RWPE2 (cell line): Measurements from ENCODE around the gene LIPG.
"Not testable (repeated sequence)": the region's sequence is repeated elsewhere in the genome, so short reads cannot be mapped to it uniquely, and the experiment has no call there.

Source experiments
- ATAC-seq: fragments of 200-7000 bp; cut with Tn5 transposase; 3 replicates; pipeline ENCODE4 v1.9.1; 2021; ENCODE audit warnings: low read depth
- DNase-seq: peaks from one replicate; pipeline ENCODE4 v3.0.0-alpha.2; 2020; ENCODE audit warnings: low spot score
- H3K27ac ChIP-seq: fragments of 450-650 bp; 2 replicates; pipeline ENCODE4 v1.5.1; 2017; ENCODE audit warnings: mild to moderate bottlenecking; ENCODE audit not compliant: poor library complexity, severe bottlenecking
- H3K27me3 ChIP-seq: fragments of 250-450 bp; sonication (Bioruptor Pico); 2 replicates; pipeline ENCODE4 v1.5.1; 2021; ENCODE audit warnings: mild to moderate bottlenecking, moderate library complexity; ENCODE audit not compliant: insufficient read depth, poor library complexity, severe bottlenecking
- H3K36me3 ChIP-seq: fragments of 250-450 bp; sonication (Bioruptor Pico); 2 replicates; pipeline ENCODE4 v1.5.1; 2020; ENCODE audit warnings: low read depth, mild to moderate bottlenecking, moderate library complexity
- H3K4me1 ChIP-seq: fragments of 250-450 bp; sonication (Bioruptor Pico); 2 replicates; pipeline ENCODE4 v1.5.1; 2021; ENCODE audit warnings: mild to moderate bottlenecking, moderate library complexity; ENCODE audit not compliant: insufficient read depth, poor library complexity, severe bottlenecking
- H3K4me3 ChIP-seq: fragments of 250-450 bp; sonication (Bioruptor Pico); 2 replicates; pipeline ENCODE4 v1.5.1; 2021; ENCODE audit warnings: mild to moderate bottlenecking, moderate library complexity; ENCODE audit not compliant: severe bottlenecking
- H3K9me3 ChIP-seq: fragments of 250-450 bp; sonication (Bioruptor Pico); 2 replicates; pipeline ENCODE4 v1.5.1; 2021; ENCODE audit warnings: mild to moderate bottlenecking, moderate library complexity; ENCODE audit not compliant: severe bottlenecking
- CTCF ChIP-seq: fragments of 450-650 bp; IDR thresholded peaks from one replicate; pipeline ENCODE4 v1.5.1; 2017; ENCODE audit warnings: mild to moderate bottlenecking, moderate library complexity; ENCODE audit not compliant: poor library complexity, severe bottlenecking

The LIPG gene

GRCh38 chr18:49519101-49519971 lies 42.5 kb upstream of the LIPG start:
- H3K27ac ChIP-seq, result no peak overlapping the region
- no peak for TF ChIP-seq CTCF

GRCh38 chr18:49520661-49521145 lies 41.2 kb upstream of the LIPG start:
- Histone ChIP-seq H3K4me1 (peaks cover 7% of the 10 kb centered on the region), H3K27ac (no peak overlapping the region), H3K36me3 (no peaks in the 10 kb centered on the region), H3K4me3 (no peak overlapping the region), H3K9me3 (no peaks in the 10 kb centered on the region), H3K27me3 (no peaks in the 10 kb centered on the region)
- TF ChIP-seq CTCF, result no peak
- ATAC-seq (peak; percentile 93), DNase-seq (no peak)

More at GRCh38 chr18:49519101-49519971, 42.5 kb upstream of the LIPG start:
- peaks cover 7% of the 10 kb centered on the region for H3K4me1 ChIP-seq
- ATAC-seq (no peak), DNase-seq (no peak)
- no peaks in the 10 kb centered on the region for H3K36me3 ChIP-seq
- H3K27me3 ChIP-seq, result no peaks in the 10 kb centered on the region
- no peak overlapping the region for H3K4me3 ChIP-seq
- no peaks in the 10 kb centered on the region for H3K9me3 ChIP-seq

GRCh38 chr18:49521216-49521835 lies 40.5 kb upstream of the LIPG start:
- no peak overlapping the region for H3K27ac ChIP-seq
- H3K4me3 ChIP-seq, result no peak overlapping the region
- no peak for TF ChIP-seq CTCF
- peak; percentile 45; the same call in 2 of the 3 replicates for ATAC-seq
- no peaks in the 10 kb centered on the region for H3K9me3 ChIP-seq
- H3K27me3 ChIP-seq, result no peaks in the 10 kb centered on the region
- DNase-seq, result no peak
- H3K36me3 ChIP-seq, result no peaks in the 10 kb centered on the region
- peaks cover 7% of the 10 kb centered on the region for H3K4me1 ChIP-seq

- H3K4me3 ChIP-seq, H3K4me1 ChIP-seq, H3K27me3 ChIP-seq, ATAC-seq, H3K36me3 ChIP-seq, H3K27ac ChIP-seq, DNase-seq, H3K9me3 ChIP-seq: not testable (repeated sequence)
These were observed 38.2 kb upstream of the LIPG start for GRCh38 chr18:49523580-49524093.

- ATAC-seq, result no peak
- no peaks in the 10 kb centered on the region for H3K27me3 ChIP-seq
These were observed 37.5 kb upstream of the LIPG start for GRCh38 chr18:49524349-49524748.

More at GRCh38 chr18:49524349-49524748, 37.5 kb upstream of the LIPG start:
- H3K4me3 ChIP-seq, result no peak overlapping the region
- TF ChIP-seq CTCF, result no peak
- DNase-seq, result no peak
- H3K36me3 ChIP-seq, result no peaks in the 10 kb centered on the region
- H3K9me3 ChIP-seq, result no peaks in the 10 kb centered on the region
- H3K4me1 ChIP-seq, result peaks cover 7% of the 10 kb centered on the region
- no peak overlapping the region for H3K27ac ChIP-seq
